GM12891 (cell line): ENCODE data around the gene PDPK1.

Experiments used
- DNase-seq: peaks from one replicate; pipeline ENCODE4 v3.0.0; 2011; ENCODE audit warnings: low spot score; ENCODE audit not compliant: insufficient read length
- FAIRE-seq: peaks from 2 replicates; lab custom pipeline; 2011; peaks lifted over from hg19 to GRCh38; lab: Jason Lieb, UNC
- PAX5 ChIP-seq: IDR thresholded peaks from 2 replicates; pipeline ENCODE4 v1.6.1; 2011; ENCODE audit warnings: low read length, moderate library complexity, mild to moderate bottlenecking; ENCODE audit not compliant: insufficient read depth, severe bottlenecking
- POLR2A ChIP-seq: IDR thresholded peaks from 2 replicates; pipeline ENCODE4 v1.6.1; 2011; ENCODE audit warnings: low read depth, low read length, control low read depth
- POLR2AphosphoS5 ChIP-seq: IDR thresholded peaks from 2 replicates; pipeline ENCODE4 v1.6.1; 2011; ENCODE audit warnings: low read depth, low read length, control low read depth
- POU2F2 ChIP-seq: IDR thresholded peaks from 2 replicates; pipeline ENCODE4 v1.6.1; 2011; ENCODE audit warnings: low read depth, mild to moderate bottlenecking, control low read depth, low read length, moderate library complexity
- SPI1 ChIP-seq: IDR thresholded peaks from 2 replicates; pipeline ENCODE4 v1.6.1; 2011; ENCODE audit warnings: low read depth, low read length, control low read depth
- TAF1 ChIP-seq: IDR thresholded peaks from 2 replicates; pipeline ENCODE4 v1.6.1; 2011; ENCODE audit warnings: low read depth, low read length, control low read depth

The PDPK1 gene

DNA sequence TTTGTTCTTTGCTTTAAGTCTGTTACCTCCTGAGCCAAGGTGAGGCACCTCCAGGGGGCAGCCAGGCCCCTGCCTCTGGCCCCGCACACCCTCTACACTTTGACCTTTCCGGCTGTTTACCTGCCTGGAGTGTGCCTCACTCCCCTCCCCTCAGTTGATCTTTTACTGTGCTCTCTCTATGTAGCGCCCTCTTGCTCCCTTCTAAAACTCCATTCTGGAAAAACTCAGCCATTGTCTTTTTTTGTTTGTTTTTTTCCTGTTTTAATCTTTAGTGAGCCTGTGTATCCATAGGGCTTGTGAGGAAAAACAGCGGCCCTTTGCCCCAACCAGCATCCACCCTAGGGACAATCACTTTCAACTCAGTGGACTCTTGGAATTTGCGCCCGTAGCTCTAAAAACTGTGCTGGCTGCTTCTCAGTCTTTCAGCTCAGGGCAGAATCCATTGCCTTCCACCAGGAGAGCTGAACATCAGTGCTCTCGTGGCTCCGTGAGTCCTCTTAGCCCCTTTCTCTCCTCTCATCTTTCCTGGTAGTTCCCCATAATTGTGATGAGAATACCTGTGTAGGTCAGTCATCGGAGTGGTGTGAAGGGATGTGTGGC is 13.4 kb upstream of the PDPK1 start:
- FAIRE-seq (no peak), DNase-seq (no peak)
- no peak for TF ChIP-seq SPI1
- no peak for TF ChIP-seq POLR2AphosphoS5
- no peak for TF ChIP-seq PAX5
- TF ChIP-seq POU2F2, result no peak
- no peak for TF ChIP-seq POLR2A
- no peak for TF ChIP-seq TAF1

DNA sequence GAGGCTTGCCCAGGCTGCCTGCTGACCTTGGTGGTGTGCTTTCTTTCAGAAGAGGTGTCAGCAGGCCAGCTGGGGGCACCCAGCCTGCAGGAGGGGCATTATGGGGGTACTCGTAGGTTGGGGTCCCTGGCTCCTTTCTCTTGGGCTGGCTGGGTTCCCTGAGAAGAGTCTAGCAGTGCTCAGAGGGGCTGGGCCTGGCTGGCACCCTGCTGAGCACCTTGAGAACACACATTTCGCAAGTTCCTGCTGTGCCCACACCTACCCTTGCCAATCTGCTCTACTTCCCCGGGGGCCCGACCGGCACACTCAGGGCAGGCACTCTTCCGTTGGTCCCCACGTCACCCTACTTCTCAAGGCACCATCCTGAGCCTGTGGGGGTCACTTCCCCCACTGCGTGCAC is 11.7 kb upstream of the PDPK1 start:
- DNase-seq (no peak), FAIRE-seq (no peak)
- TF ChIP-seq PAX5, result no peak
- no peak for TF ChIP-seq SPI1
- TF ChIP-seq POLR2A, result no peak
- TF ChIP-seq TAF1, result no peak
- TF ChIP-seq POU2F2, result no peak

DNA sequence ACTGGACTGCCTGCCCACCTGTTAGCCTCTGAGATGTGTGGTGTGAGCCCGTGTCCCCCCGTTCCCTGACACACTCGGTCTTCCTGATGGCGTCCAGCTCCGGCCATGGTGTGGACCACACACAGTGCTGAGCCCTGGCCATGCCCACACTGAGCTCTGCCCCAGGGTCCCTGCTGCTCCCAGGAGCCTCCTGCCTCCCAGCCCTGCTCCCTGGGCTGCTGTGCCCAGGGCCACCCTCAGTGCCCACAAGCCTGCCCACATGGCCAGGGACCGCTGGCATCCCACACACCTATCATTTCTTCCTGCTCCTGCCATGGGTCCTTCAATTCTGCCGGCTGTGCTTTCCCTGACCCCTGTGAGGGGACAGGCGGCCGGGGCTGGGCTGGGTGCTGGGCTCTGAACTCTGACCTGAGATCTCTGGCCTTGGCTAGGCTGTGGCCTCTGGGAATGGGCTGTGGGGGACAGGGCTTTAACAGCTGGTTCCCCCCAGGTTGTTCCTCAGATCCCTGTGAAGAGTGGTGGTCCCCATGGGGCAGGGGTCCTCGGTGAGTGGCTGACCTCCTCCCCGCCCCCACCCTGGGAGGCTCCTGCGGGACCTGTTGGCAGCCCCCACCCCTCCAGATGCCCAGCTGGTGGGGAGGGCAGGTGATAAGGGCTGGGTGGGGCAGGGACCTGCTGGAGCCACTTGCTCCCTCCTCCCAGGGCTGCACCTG is 10.6 kb upstream of the PDPK1 start:
- TF ChIP-seq POLR2AphosphoS5 (no peak; the same call in 1 of the 2 replicates), POLR2A (no peak), SPI1 (no peak), POU2F2 (no peak), TAF1 (no peak), PAX5 (no peak)

DNA sequence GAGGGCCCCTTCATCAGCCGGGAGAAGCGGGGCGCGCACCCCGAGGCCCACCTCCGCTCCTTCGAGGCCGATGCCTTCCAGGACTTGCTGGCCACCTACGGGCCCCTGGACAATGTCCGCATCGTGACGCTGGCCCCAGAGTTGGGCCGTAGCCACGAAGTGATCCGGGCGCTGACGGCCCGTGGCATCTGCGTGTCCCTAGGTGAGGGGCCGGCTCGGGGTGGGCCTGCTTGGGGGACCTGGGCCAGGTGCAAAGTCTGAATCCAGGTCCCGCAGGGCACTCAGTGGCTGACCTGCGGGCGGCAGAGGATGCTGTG is 10.1 kb upstream of the PDPK1 start:
- no peak for TF ChIP-seq PAX5
- TF ChIP-seq POLR2AphosphoS5, result no peak
- TF ChIP-seq TAF1, result no peak
- TF ChIP-seq SPI1, result no peak
- TF ChIP-seq POU2F2, result no peak
- TF ChIP-seq POLR2A, result no peak
- FAIRE-seq (no peak), DNase-seq (no peak)

More for the DNA sequence above, 10.6 kb upstream of the PDPK1 start:
- DNase-seq (no peak), FAIRE-seq (no peak)

DNA sequence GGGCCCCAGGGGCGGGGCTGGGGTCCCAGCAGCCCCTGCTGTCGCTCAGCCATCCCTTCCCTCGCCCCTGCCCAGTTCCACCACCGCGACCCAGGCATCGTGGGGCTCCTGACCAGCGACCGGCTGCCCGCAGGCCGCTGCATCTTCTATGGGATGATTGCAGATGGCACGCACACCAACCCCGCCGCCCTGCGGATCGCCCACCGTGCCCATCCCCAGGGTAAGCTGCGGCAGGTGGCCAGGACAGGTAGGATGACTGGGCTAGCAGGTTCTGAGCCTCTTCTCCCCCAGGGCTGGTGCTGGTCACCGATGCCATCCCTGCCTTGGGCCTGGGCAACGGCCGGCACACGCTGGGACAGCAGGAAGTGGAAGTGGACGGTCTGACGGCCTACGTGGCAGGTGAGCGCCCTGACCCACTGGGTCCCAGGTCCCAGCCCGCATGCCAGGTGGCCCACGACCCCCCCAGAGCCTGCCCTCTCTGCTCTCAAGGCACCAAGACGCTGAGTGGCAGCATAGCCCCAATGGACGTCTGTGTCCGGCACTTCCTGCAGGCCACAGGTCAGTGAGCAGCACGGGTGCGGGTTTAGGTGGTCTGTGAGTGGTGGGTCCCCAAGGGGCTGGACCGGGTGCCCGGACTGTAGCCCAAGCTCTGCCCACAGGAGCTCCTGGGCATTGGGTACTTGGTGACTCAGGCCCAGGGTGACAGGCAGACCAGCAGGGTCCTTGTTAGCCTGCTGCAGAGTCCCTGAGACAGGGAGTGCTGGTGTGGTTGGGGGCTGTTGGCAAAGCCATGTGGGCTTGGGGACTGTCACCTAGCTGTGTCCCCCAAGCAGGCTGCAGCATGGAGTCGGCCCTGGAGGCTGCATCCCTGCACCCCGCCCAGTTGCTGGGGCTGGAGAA is 9.4 kb upstream of the PDPK1 start:
- TF ChIP-seq SPI1 (no peak), POLR2AphosphoS5 (no peak), POLR2A (no peak), TAF1 (no peak), PAX5 (no peak), POU2F2 (no peak)
- FAIRE-seq (no peak), DNase-seq (no peak)

DNA sequence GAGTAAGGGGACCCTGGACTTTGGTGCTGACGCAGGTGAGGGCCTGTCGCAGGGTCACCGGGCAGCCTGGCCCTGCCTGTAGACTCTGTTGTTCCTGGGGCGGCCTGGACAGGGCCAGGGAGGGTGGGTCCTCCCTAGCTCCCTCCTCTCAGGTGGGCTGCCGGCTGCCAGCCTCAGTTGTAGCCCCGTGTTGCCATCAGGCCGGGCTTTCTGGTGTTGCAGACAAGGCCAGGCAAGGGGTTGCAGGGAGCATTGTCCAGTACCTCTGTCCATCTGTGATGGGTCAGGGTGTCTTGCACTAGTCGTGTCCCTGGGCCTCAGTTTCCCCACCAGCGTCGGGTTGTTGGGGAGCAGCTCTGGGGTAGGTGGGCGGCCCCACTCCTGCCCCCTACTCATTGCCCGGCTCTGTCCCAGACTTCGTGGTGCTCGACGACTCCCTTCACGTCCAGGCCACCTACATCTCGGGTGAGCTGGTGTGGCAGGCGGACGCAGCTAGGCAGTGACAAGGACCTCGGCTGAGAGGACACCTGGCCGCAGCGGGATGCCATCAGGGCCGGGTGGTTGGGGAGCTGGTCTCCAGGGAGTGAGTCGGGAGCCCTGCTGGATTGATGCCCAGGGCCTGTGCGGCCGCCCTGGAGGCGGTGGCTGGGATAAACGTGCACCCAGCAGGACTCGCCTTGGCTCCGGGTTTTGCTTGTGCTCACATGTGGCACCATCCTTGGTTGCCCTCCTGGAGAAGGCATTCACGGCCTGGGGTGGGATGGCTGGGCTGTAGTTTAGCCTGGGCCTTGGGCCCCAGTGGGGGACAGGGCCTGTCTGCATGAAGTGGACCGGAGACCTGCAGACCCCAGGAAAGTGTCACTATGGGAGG is 8.5 kb upstream of the PDPK1 start:
- no peak for TF ChIP-seq PAX5
- no peak for TF ChIP-seq POLR2AphosphoS5
- TF ChIP-seq POU2F2, result no peak
- no peak for TF ChIP-seq TAF1
- TF ChIP-seq SPI1, result no peak
- no peak for TF ChIP-seq POLR2A
- DNase-seq, result no peak
- FAIRE-seq, result no peak

DNA sequence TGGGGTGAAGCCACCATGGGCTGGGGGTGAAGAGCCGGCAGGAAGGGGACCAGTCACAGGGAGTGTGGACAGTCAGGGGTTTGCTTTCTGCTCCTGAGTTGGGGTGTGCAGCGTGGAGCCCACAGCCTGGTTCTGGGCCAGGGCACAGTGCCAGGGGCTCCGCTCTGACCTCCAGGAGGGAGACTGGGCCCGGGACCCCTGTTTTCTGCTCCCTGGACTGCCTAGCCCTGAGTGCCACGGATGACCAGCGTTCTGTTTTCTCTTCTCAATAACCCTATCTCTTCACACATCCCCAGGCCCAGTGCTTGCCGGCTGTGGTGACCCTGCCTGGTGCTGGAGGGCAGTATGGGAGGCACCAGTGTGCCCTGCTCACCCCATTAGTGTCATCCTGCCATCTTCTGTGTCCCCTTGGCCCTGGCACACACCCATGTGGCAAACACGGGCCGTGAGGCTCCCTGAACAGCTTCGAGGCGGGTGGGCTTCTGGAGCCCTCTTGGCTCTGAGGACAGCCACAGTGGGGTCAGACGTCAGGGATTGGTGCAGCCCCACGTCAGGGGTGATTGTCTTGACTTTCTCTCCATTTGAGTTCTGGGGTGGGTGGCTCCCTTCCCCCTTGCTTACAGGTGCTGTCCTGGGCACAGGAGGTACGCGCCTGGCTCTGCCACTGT is 7.7 kb upstream of the PDPK1 start:
- DNase-seq, result no peak
- TF ChIP-seq POLR2A (no peak), POU2F2 (no peak), TAF1 (no peak), PAX5 (no peak), SPI1 (no peak), POLR2AphosphoS5 (no peak; the same call in 1 of the 2 replicates)
- no peak for FAIRE-seq

DNA sequence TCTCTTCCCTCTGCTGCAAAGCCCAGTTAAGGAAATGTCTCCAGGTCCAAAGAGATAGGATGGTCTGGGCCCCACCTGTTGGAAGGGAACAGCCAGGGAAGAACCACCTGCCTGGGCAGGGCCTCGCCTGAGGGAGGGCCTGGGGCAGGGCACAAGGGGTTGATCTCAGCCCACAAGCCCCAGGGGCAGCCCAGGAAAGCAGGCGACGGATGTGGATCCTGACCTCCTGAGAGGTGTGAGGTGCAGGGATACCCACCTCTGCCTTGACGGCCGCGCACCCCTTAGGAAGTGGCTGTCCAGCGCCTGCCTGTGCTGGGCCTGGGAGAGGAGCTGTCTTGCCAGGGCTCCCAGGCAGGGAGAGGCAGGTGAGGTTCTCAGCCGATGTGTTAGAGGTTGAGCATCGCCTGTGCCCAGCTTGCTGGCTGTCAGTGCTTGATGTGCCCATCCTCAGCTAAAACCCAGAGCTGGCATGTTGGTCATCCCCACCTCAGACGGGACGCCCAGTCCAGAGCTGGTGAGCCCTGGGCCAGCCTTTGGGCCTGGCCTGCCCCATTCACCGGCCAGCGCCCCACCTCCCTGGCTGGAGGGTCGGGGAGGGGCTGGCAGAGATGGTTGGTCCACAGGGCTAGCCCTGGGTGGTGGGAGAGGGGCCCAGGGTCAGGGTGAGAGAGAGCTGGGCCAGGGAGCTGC is 7.0 kb upstream of the PDPK1 start:
- DNase-seq (no peak), FAIRE-seq (no peak)
- peak; percentile 57; the same call in 1 of the 2 replicates for TF ChIP-seq POLR2A
- TF ChIP-seq POU2F2, result no peak

DNA sequence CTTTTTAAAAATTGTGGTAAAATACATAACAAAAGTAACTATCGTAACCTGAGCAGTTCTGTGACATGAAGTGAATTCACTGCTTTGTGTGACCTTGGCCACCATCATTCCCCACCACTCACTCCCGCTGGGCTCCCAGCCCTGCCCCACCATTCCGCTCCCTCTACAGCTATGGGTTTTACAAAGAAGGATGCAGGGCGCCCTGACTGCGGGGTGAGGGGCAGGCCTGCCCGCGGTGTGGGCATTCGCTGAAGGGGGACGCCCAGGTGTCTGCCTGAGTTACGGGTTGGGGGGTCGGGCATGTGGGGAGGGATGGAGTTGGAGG is 6.5 kb upstream of the PDPK1 start, which contains the start of gene CEMP1:
CEMP1 (minus strand) TSS at position 38 of the 325 bp plus-strand sequence. CDS start 335 bp downstream, outside the sequence.
- DNase-seq (no peak), FAIRE-seq (peak; percentile 48)
- TF ChIP-seq POU2F2, result no peak
